Measurements from ENCODE around the gene FBXO22.

- no peak for TF ChIP-seq CTCF (IDR thresholded peaks at IDR 0.05)
- TF ChIP-seq POLR2A (IDR thresholded peaks at IDR 0.05), result no peak
Measured at GRCh38 chr15:75948761-75949296, 45.2 kb downstream of the FBXO22 start.

Data from Peyer's patch (tissue), 4 donors.